RWPE2 (cell line): ENCODE measurements around the gene MKX.

Experiments used
- ATAC-seq: fragments of 200-7000 bp; cut with Tn5 transposase; 3 replicates; pipeline ENCODE4 v1.9.1; 2021; ENCODE audit warnings: low read depth
- DNase-seq: peaks from one replicate; pipeline ENCODE4 v3.0.0-alpha.2; 2020; ENCODE audit warnings: low spot score
- H3K27ac ChIP-seq: fragments of 450-650 bp; 2 replicates; pipeline ENCODE4 v1.5.1; 2017; ENCODE audit warnings: mild to moderate bottlenecking; ENCODE audit not compliant: poor library complexity, severe bottlenecking
- H3K27me3 ChIP-seq: fragments of 250-450 bp; sonication (Bioruptor Pico); 2 replicates; pipeline ENCODE4 v1.5.1; 2021; ENCODE audit warnings: mild to moderate bottlenecking, moderate library complexity; ENCODE audit not compliant: insufficient read depth, poor library complexity, severe bottlenecking
- H3K36me3 ChIP-seq: fragments of 250-450 bp; sonication (Bioruptor Pico); 2 replicates; pipeline ENCODE4 v1.5.1; 2020; ENCODE audit warnings: low read depth, mild to moderate bottlenecking, moderate library complexity
- H3K4me1 ChIP-seq: fragments of 250-450 bp; sonication (Bioruptor Pico); 2 replicates; pipeline ENCODE4 v1.5.1; 2021; ENCODE audit warnings: mild to moderate bottlenecking, moderate library complexity; ENCODE audit not compliant: insufficient read depth, poor library complexity, severe bottlenecking
- H3K4me3 ChIP-seq: fragments of 250-450 bp; sonication (Bioruptor Pico); 2 replicates; pipeline ENCODE4 v1.5.1; 2021; ENCODE audit warnings: mild to moderate bottlenecking, moderate library complexity; ENCODE audit not compliant: severe bottlenecking
- H3K9me3 ChIP-seq: fragments of 250-450 bp; sonication (Bioruptor Pico); 2 replicates; pipeline ENCODE4 v1.5.1; 2021; ENCODE audit warnings: mild to moderate bottlenecking, moderate library complexity; ENCODE audit not compliant: severe bottlenecking
- CTCF ChIP-seq: fragments of 450-650 bp; IDR thresholded peaks from one replicate; pipeline ENCODE4 v1.5.1; 2017; ENCODE audit warnings: mild to moderate bottlenecking, moderate library complexity; ENCODE audit not compliant: poor library complexity, severe bottlenecking

Gene MKX

GRCh38 chr10:27759483-27760272 lies 14.1 kb upstream of the MKX start:
- Histone ChIP-seq H3K27ac (no peak overlapping the region), H3K4me1 (no peaks in the 10 kb centered on the region), H3K36me3 (no peaks in the 10 kb centered on the region), H3K27me3 (no peaks in the 10 kb centered on the region), H3K9me3 (no peaks in the 10 kb centered on the region), H3K4me3 (no peak overlapping the region)
- no peak for DNase-seq
- peak; percentile 12 for TF ChIP-seq CTCF
- no peak for ATAC-seq

- H3K27me3 ChIP-seq: peaks cover 28% of the 10 kb centered on the region
- H3K27ac ChIP-seq: no peak overlapping the region
- no peak overlapping the region for H3K4me3 ChIP-seq
- TF ChIP-seq CTCF: no peak
- ATAC-seq: no peak
- no peaks in the 10 kb centered on the region for H3K4me1 ChIP-seq
- DNase-seq: no peak
- H3K9me3 ChIP-seq: no peaks in the 10 kb centered on the region
- no peaks in the 10 kb centered on the region for H3K36me3 ChIP-seq
Measured at GRCh38 chr10:27752673-27753237, 7.1 kb upstream of the MKX start.

- DNase-seq (no peak), ATAC-seq (no peak)
- no peak for TF ChIP-seq CTCF
- H3K36me3 ChIP-seq: no peaks in the 10 kb centered on the region
- H3K4me1 ChIP-seq: no peaks in the 10 kb centered on the region
- peaks cover 69% of the 10 kb centered on the region for H3K27me3 ChIP-seq
- H3K4me3 ChIP-seq: no peak overlapping the region
- H3K27ac ChIP-seq: no peak overlapping the region
- H3K9me3 ChIP-seq: no peaks in the 10 kb centered on the region
Measured at GRCh38 chr10:27748601-27749000, 3.0 kb upstream of the MKX start.

GRCh38 chr10:27747096-27747451 lies 1.5 kb upstream of the MKX start:
- DNase-seq (no peak), ATAC-seq (no peak)
- H3K27me3 ChIP-seq: peaks cover 79% of the 10 kb centered on the region
- no peaks in the 10 kb centered on the region for H3K9me3 ChIP-seq
- no peaks in the 10 kb centered on the region for H3K36me3 ChIP-seq
- no peak overlapping the region for H3K4me3 ChIP-seq
- H3K4me1 ChIP-seq: no peaks in the 10 kb centered on the region
- TF ChIP-seq CTCF: no peak
- H3K27ac ChIP-seq: no peak overlapping the region
